ENCODE measurements around the gene C10orf71. TPM values are rescaled to one million over a fixed set of nuclear protein-coding genes. Genes with fewer than 3 reads are reported as not detected.

C10orf71 gene
- total RNA-seq, 2 donors from 2014 or later = 0.82 TPM; not detected in 1

- Histone ChIP-seq H3K36me3 (no peaks in the 10 kb centered on the region), H3K4me3 (no peak overlapping the region), H3K9me3 (no peaks in the 10 kb centered on the region), H3K27me3 (replicated peaks; ENCODE audit: insufficient read depth) (peaks cover 4% of the 10 kb centered on the region), H3K27ac (no peak overlapping the region), H3K4me1 (replicated peaks) (no peaks in the 10 kb centered on the region)
- no peak for DNase-seq (ENCODE audit: low spot score)
- WGBS = 55% methylated on average over 12 of the region's 13 CpGs
- TF ChIP-seq CTCF (IDR thresholded peaks at IDR 0.05) (no peak), POLR2A (IDR thresholded peaks at IDR 0.05) (no peak), POLR2AphosphoS5 (IDR thresholded peaks at IDR 0.05) (no peak)
- intact Hi-C loops (cut with DNase I) = no loop called here
Observed at GRCh38 chr10:49359349-49360270, 60.6 kb downstream of the C10orf71 start.

GRCh38 chr10:49360271-49361177 lies 61.6 kb downstream of the C10orf71 start:
- Histone ChIP-seq H3K27ac (no peak overlapping the region), H3K36me3 (no peaks in the 10 kb centered on the region), H3K4me1 (replicated peaks) (no peaks in the 10 kb centered on the region), H3K4me3 (no peak overlapping the region), H3K9me3 (no peaks in the 10 kb centered on the region), H3K27me3 (replicated peaks; ENCODE audit: insufficient read depth) (peaks cover 4% of the 10 kb centered on the region)
- no peak for DNase-seq (ENCODE audit: low spot score)
- TF ChIP-seq CTCF (IDR thresholded peaks at IDR 0.05) (no peak), POLR2A (IDR thresholded peaks at IDR 0.05) (no peak), POLR2AphosphoS5 (IDR thresholded peaks at IDR 0.05) (no peak)
- 65% methylated on average over 15 of the region's 15 CpGs for WGBS
- intact Hi-C loops (cut with DNase I) = no loop called here

GRCh38 chr10:49361178-49361554 lies 62.2 kb downstream of the C10orf71 start:
- H3K27me3 ChIP-seq (replicated peaks; ENCODE audit: insufficient read depth) = peaks cover 4% of the 10 kb centered on the region
- H3K27ac ChIP-seq = no peak overlapping the region
- no peak for DNase-seq (ENCODE audit: low spot score)
- WGBS = 72% methylated on average over 8 of the region's 8 CpGs
- TF ChIP-seq POLR2AphosphoS5 (IDR thresholded peaks at IDR 0.05) (no peak), CTCF (IDR thresholded peaks at IDR 0.05) (no peak), POLR2A (IDR thresholded peaks at IDR 0.05) (no peak)
- H3K4me1 ChIP-seq (replicated peaks) = no peaks in the 10 kb centered on the region
- H3K36me3 ChIP-seq = no peaks in the 10 kb centered on the region
- no peaks in the 10 kb centered on the region for H3K9me3 ChIP-seq
- intact Hi-C loops (cut with DNase I) = no loop called here
- H3K4me3 ChIP-seq = no peak overlapping the region

- Histone ChIP-seq H3K4me1 (replicated peaks) (no peaks in the 10 kb centered on the region), H3K36me3 (no peaks in the 10 kb centered on the region), H3K9me3 (no peaks in the 10 kb centered on the region), H3K27ac (no peak overlapping the region), H3K27me3 (replicated peaks; ENCODE audit: insufficient read depth) (peaks cover 4% of the 10 kb centered on the region), H3K4me3 (no peak overlapping the region)
- DNase-seq (ENCODE audit: low spot score) = no peak
- 71% methylated on average over 11 of the region's 11 CpGs for WGBS
- no peak for TF ChIP-seq CTCF (IDR thresholded peaks at IDR 0.05)
- no peak for TF ChIP-seq POLR2A (IDR thresholded peaks at IDR 0.05)
- no peak for TF ChIP-seq POLR2AphosphoS5 (IDR thresholded peaks at IDR 0.05)
- intact Hi-C loops (cut with DNase I) = no loop called here
Observed at GRCh38 chr10:49361735-49362568, 63.0 kb downstream of the C10orf71 start.
